HG02938 (cell line): ENCODE measurements around the gene C4orf50.

ENCODE experiments used
- ATAC-seq: cut with Tn5 transposase; IDR thresholded peaks from one replicate; pipeline ENCODE4 v1.9.1; 2021; ENCODE audit warnings: mild to moderate bottlenecking, moderate library complexity; ENCODE audit not compliant: unreplicated experiment

The C4orf50 gene

GRCh38 chr4:5897674-5898073, 120.6 kb downstream of the C4orf50 start:
- ATAC-seq: no peak

GRCh38 chr4:5895287-5895686, 122.9 kb downstream of the C4orf50 start:
- ATAC-seq: no peak

- no peak for ATAC-seq
Observed at GRCh38 chr4:5894266-5894665, 124.0 kb downstream of the C4orf50 start.

- ATAC-seq: no peak
Observed at GRCh38 chr4:5893591-5893990, 124.6 kb downstream of the C4orf50 start.

GRCh38 chr4:5893004-5893580, 125.1 kb downstream of the C4orf50 start, which contains the start of gene CRMP1:
Gene CRMP1, minus strand, starts transcription at chr4:5893086. Its CDS starts 117 bp downstream, at chr4:5892969.
- ATAC-seq: no peak

GRCh38 chr4:5892323-5893003, 125.8 kb downstream of the C4orf50 start:
- ATAC-seq: no peak

GRCh38 chr4:5891563-5892322, 126.5 kb downstream of the C4orf50 start:
- no peak for ATAC-seq

GRCh38 chr4:5890063-5890727, 128.0 kb downstream of the C4orf50 start:
- no peak for ATAC-seq

GRCh38 chr4:5889002-5889696, 129.1 kb downstream of the C4orf50 start:
- no peak for ATAC-seq

GRCh38 chr4:5888222-5889001, 129.8 kb downstream of the C4orf50 start:
- no peak for ATAC-seq

GRCh38 chr4:5887361-5888221, 130.6 kb downstream of the C4orf50 start:
- no peak for ATAC-seq

- ATAC-seq: no peak
Observed at GRCh38 chr4:5887011-5887360, 131.2 kb downstream of the C4orf50 start.

- ATAC-seq: no peak
Observed at GRCh38 chr4:5885733-5886132, 132.5 kb downstream of the C4orf50 start.

GRCh38 chr4:5884796-5885195, 133.4 kb downstream of the C4orf50 start:
- ATAC-seq: no peak

- no peak for ATAC-seq
Observed at GRCh38 chr4:5883916-5884315, 134.3 kb downstream of the C4orf50 start.

GRCh38 chr4:5882947-5883346, 135.3 kb downstream of the C4orf50 start:
- ATAC-seq: no peak

GRCh38 chr4:5881340-5881739, 136.9 kb downstream of the C4orf50 start:
- ATAC-seq: no peak

GRCh38 chr4:5878359-5878758, 139.9 kb downstream of the C4orf50 start:
- ATAC-seq: no peak

- no peak for ATAC-seq
Observed at GRCh38 chr4:5877392-5877791, 140.8 kb downstream of the C4orf50 start.
